Immature natural killer cell (primary cell): Measurements from ENCODE around the gene TTL. TPM values are rescaled to one million over a fixed set of nuclear protein-coding genes. Genes with fewer than 3 reads are reported as not detected.

Experiments used
- DNase-seq, 3 donors: peaks; one replicate each; pipeline ENCODE4 v3.0.0; 2022; ENCODE audit warnings: mixed read lengths in 1 of 3
- H3K27ac Mint-ChIP-seq, 6 donors: one replicate each; pipeline ENCODE4 v1.8.0; 2020; ENCODE audit warnings: mixed read lengths in 6 of 6, mild to moderate bottlenecking in 5 of 6, inconsistent platforms in 4 of 6, moderate library complexity in 3 of 6
- H3K27me3 Mint-ChIP-seq, 3 donors: one replicate each; pipeline ENCODE4 v1.8.0; 2020 to 2021; ENCODE audit warnings: low read depth in 3 of 3, mild to moderate bottlenecking in 3 of 3, mixed read lengths in 3 of 3, moderate library complexity in 3 of 3, inconsistent platforms in 1 of 3
- H3K36me3 Mint-ChIP-seq, 3 donors: one replicate each; pipeline ENCODE4 v1.8.0; 2020; ENCODE audit warnings: mixed read lengths in 3 of 3, inconsistent platforms in 2 of 3, mild to moderate bottlenecking in 2 of 3
- H3K4me1 Mint-ChIP-seq, 2 donors: one replicate each; pipeline ENCODE4 v1.8.0; 2020; ENCODE audit warnings: inconsistent platforms in 2 of 2, mild to moderate bottlenecking in 2 of 2, mixed read lengths in 2 of 2, moderate library complexity in 1 of 2
- H3K4me3 Mint-ChIP-seq, 5 donors: one replicate each; pipeline ENCODE4 v1.8.0; 2020; ENCODE audit warnings: mild to moderate bottlenecking in 5 of 5, mixed read lengths in 5 of 5, inconsistent platforms in 3 of 5, moderate library complexity in 3 of 5
- H3K9me3 Mint-ChIP-seq, 6 donors: one replicate each; pipeline ENCODE4 v1.8.0; 2020; ENCODE audit warnings: mild to moderate bottlenecking in 6 of 6, mixed read lengths in 6 of 6, inconsistent platforms in 4 of 6, moderate library complexity in 3 of 6
- polyA plus RNA-seq, 3 donors: library from polyadenylated mRNA; unstranded; fragments of 300-500 nt; fragmentation: Illumina TruSeq; gene quantifications; one replicate each; pipeline ENCODE4 v1.2.3, GENCODE V29; 2021

Gene TTL
- polyA plus RNA-seq, 3 donors from 2014 or later, result 1.6 to 2.1 (median 1.7) TPM

DNA sequence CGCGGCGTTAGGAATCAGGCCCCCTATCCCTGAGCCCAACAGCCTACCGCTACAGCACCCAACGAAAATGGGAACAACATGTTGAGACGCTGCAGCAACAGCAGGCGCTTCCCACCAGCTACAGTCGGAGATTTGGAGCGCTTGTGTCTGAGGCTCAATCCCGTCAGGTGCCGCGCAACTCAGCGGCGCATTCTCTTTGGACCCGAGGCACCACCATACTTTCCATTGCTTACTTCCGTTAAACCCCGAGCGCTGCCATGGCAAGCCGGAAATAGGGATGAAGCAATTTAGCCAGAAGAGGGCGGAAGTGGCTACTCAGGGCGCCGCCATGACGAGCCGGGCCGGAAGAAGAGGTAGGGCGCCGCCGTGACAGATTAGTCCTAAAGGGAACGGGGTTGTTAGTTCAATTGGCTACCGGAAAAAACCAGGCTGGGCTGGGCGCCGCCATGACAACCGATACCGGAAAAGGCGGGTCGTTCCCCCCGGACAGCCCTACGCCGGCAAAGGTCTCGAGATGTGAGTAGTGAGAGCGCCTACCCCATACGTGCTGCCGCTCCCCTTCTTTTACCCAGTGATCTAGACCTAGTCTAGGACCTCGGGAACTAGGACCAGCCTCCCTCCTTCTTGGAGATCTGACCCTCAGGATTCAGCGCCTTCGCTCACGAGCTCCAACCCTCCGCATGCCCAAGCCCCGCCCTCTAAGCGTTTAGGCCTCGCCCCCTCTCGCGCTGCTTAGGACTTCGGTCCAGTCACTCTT is 102.4 kb downstream of the TTL start, which contains the start of gene CHCHD5:
TSS of gene CHCHD5 (plus strand) at position 476 of the 757 bp plus-strand sequence. CDS start at position 515, 39 bp downstream.
- H3K4me3 Mint-ChIP-seq, result peak within 1 kb of the TSS; percentile 94 to 99 (median 97)
- peaks cover 2 to 9% (median 6%) of the 10 kb centered on the region in 3 donors for H3K27me3 Mint-ChIP-seq
- H3K36me3 Mint-ChIP-seq, result peaks cover 9 to 17% (median 9%) of the 10 kb centered on the region in 3 donors
- peaks cover 35 to 42% of the 10 kb centered on the region in 2 donors for H3K4me1 Mint-ChIP-seq
- DNase-seq, result peak; percentile 94 to 96 (median 95)
- peak within 1 kb of the TSS; percentile 95 to 99 (median 96) for H3K27ac Mint-ChIP-seq
- H3K9me3 Mint-ChIP-seq, result no peaks in the 10 kb centered on the region

DNA sequence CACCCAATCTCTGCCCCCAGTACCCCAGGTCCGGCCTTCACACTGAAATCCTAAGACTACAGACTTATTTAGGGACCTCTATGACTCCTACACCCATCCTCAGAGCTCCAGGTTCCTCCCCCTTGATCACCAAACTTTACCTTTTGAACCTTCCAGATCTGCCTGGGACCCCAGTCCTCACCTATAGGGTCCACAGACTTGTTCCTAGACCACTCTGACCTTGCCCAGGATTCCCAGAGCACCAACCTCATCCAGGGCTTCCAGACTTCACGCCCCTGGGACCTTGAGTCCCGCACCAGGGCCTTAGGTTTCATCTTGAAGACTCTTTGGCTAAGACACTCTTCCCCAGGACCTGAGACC is 102.9 kb downstream of the TTL start:
- Mint-ChIP-seq H3K36me3 (peaks cover 9 to 17% (median 9%) of the 10 kb centered on the region in 3 donors), H3K4me3 (peak overlapping the region; percentile 94 to 99 (median 97)), H3K27me3 (peaks cover 2 to 9% (median 6%) of the 10 kb centered on the region in 3 donors), H3K27ac (peak overlapping the region; percentile 95 to 99 (median 96)), H3K9me3 (no peaks in the 10 kb centered on the region), H3K4me1 (peaks cover 35 to 42% of the 10 kb centered on the region in 2 donors)
- no peak for DNase-seq

DNA sequence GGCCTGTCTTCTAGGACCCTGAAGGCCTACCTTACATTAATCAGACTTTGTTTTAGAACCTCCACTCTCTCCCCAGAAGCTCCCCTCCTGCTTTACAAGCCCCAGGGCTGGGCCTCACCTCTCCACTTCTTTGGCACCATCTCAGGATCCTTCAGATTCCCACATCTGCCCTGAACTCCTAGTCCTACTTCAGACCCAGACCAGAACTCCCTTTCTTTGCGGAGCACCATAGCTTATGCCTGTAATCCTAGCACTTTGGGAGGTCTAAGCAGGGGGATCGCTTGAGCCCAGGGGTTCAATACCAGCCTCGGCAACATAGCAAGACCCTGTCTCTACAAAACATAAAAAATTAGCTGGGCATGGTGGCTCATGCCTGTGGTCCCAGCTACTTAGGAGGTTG is 103.4 kb downstream of the TTL start:
- Mint-ChIP-seq H3K36me3 (peaks cover 9 to 20% (median 9%) of the 10 kb centered on the region in 3 donors), H3K4me3 (peak overlapping the region; percentile 94 to 99 (median 97)), H3K27ac (peak overlapping the region; percentile 95 to 99 (median 96)), H3K9me3 (no peaks in the 10 kb centered on the region), H3K27me3 (peaks cover 2 to 9% (median 6%) of the 10 kb centered on the region in 3 donors), H3K4me1 (peaks cover 35 to 42% of the 10 kb centered on the region in 2 donors)
- DNase-seq, result no peak

DNA sequence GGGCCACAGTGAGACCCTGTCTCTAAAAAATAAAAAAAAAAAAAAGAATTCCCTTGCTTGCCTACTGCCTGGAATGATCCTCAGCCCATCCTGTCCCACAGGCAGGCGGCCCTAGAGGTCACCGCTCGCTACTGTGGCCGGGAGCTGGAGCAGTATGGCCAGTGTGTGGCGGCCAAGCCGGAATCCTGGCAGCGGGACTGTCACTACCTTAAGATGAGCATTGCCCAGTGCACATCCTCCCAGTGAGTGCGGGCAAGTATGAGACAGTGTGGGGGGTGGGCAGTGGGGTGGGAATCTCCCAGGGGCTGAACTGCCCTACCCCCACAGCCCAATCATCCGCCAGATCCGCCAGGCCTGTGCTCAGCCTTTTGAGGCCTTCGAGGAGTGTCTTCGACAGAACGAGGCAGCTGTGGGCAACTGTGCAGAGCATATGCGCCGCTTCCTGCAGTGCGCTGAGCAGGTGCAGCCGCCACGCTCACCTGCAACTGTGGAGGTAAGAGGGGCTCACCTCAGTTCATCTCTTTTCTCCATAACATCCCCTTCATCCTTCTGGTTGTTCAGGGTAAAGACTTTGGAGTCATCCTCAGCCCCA is 104.0 kb downstream of the TTL start:
- Mint-ChIP-seq H3K9me3 (no peaks in the 10 kb centered on the region), H3K4me3 (peak overlapping the region; percentile 19 to 99 (median 64)), H3K27ac (peak overlapping the region in 3 of 6 donors; percentile 67 to 96 (median 74)), H3K27me3 (peaks cover 2 to 9% (median 6%) of the 10 kb centered on the region in 3 donors), H3K4me1 (peaks cover 35 to 42% of the 10 kb centered on the region in 2 donors), H3K36me3 (peaks cover 9 to 20% (median 9%) of the 10 kb centered on the region in 3 donors)
- no peak for DNase-seq

DNA sequence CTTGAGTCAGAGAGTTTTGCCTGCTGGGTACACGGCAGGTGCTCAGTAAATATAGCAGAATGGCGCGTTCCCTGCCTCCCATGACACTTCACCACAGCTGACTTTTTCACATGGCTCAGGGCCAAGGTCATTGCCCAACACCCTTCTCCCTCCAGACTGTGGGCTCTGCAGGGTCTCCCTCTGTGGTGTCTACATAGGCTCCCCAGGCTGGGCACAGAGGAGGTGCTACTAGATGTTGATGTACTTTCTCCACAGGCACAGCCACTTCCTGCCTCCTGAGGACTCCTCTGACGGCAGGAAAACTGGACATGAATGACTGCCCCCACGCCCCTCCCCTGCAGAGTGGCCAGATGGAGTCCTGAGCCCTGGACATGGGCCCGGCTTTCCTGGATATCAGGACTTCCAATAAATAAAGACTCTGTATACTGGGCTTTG is 106.7 kb downstream of the TTL start:
- Mint-ChIP-seq H3K9me3 (no peaks in the 10 kb centered on the region), H3K27me3 (peaks cover 2 to 7% (median 6%) of the 10 kb centered on the region in 3 donors), H3K36me3 (peaks cover 12 to 27% (median 16%) of the 10 kb centered on the region in 3 donors), H3K4me3 (no peak overlapping the region), H3K4me1 (peaks cover 29 to 32% of the 10 kb centered on the region in 2 donors), H3K27ac (no peak overlapping the region)
- DNase-seq, result no peak

Other genes starting within 250 kb of the TTL start
- gene ZC3H8, start 227.1 kb upstream of the TTL start, polyA plus RNA-seq, result 10 to 100 TPM in 2 of 3 donors, 1 to 10 TPM in 1; 8.8 to 14.8 (median 14.4) TPM
- 10 to 100 TPM in 1 of 3 donors, 1 to 10 TPM in 2; 2.4 to 11.3 (median 4.6) TPM for gene ZC3H6, start 206.6 kb upstream of the TTL start, polyA plus RNA-seq
- gene RGPD8, start 48.5 kb upstream of the TTL start, polyA plus RNA-seq, result 1 to 10 TPM in 1 of 3 donors, under 1 TPM in 2; 0.58 to 2.3 (median 0.76) TPM
- 10 to 100 TPM; 12.1 to 21.5 (median 17.1) TPM for gene POLR1B, start 60.3 kb downstream of the TTL start, polyA plus RNA-seq
- 100 to 1,000 TPM in 1 of 3 donors, 10 to 100 TPM in 2; 65.1 to 109 (median 81.0) TPM for gene CHCHD5, start 102.5 kb downstream of the TTL start, polyA plus RNA-seq
- gene SLC20A1, start 163.8 kb downstream of the TTL start, polyA plus RNA-seq, result 10 to 100 TPM; 34.4 to 77.5 (median 73.1) TPM
- under 1 TPM in 1 of 3 donors, not detected in 2; 0.24 TPM for gene NT5DC4, start 238.9 kb downstream of the TTL start, polyA plus RNA-seq